ENCODE results near the gene TREML2. TPM values are rescaled to one million over a fixed set of nuclear protein-coding genes. Genes with fewer than 3 reads are reported as not detected.

TREML2 gene
- total RNA-seq, 1 experiment from 2014 or later: not detected

DNA sequence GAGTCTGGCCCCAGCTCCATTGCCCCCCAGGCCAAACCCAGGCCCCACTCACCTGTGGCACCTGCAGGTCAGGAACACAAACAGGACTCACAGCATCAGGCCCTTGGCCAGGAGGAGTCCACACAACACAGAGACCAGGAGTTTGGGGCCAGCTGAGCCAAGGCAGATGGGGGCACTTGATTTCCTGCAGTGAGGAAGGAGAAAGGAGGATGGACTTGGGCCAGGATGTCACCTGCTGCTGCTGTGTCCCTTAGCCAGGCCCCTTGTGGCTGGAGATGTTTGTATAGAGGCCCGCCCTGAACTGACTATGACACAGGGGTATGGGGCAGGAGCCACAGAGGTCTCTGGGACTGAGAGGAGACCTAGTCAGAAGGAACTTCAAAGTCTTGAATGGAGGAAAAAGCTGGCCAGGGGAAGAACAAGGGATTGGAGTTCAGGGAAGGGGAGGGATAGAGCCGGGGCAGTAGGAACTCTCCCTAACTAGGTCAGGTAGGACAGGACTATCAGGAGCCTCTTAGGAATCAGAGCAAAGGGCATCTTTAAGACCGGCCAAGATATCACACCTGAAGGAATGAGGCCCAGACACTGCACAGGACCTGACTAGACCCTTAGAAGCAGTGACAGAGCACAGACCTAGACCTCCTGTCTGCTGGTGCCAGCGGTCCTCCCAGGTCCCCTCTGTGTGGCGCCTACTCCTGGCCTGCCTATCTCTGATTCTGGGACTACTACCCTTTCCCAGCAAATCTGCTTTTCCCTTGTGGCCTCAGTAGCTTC is 8.8 kb upstream of the TREML2 start:
- POLR2A ChIA-PET (ENCODE audit: unreplicated experiment): no interaction called here
- intact Hi-C loops (cut with micrococcal nuclease; ENCODE audit: unreplicated experiment): no loop called here
- Histone ChIP-seq H3K9me3 (ENCODE audit: insufficient read depth, low read depth) (peaks cover 6% of the 10 kb centered on the region; the same call in 1 of the 2 replicates), H3K79me2 (ENCODE audit: low read depth) (no peaks in the 10 kb centered on the region), H3K9me2 (ENCODE audit: insufficient read depth) (peaks cover 4% of the 10 kb centered on the region; the same call in 1 of the 2 replicates), H3K4me3 (no peak overlapping the region), H3K36me3 (ENCODE audit: low read depth) (no peaks in the 10 kb centered on the region), H3K4me2 (no peak overlapping the region), H3F3A (ENCODE audit: insufficient read depth, low read depth) (no peaks in the 10 kb centered on the region), H4K20me1 (ENCODE audit: insufficient read depth) (no peaks in the 10 kb centered on the region), H2AFZ (no peak overlapping the region), H3K4me1 (replicated peaks; ENCODE audit: insufficient read depth) (no peaks in the 10 kb centered on the region), H3K27me3 (ENCODE audit: insufficient read depth, low read depth) (peaks cover 19% of the 10 kb centered on the region; the same call in 1 of the 2 replicates), H3K27ac (no peak overlapping the region)
- TF ChIP-seq, protein P1, sequence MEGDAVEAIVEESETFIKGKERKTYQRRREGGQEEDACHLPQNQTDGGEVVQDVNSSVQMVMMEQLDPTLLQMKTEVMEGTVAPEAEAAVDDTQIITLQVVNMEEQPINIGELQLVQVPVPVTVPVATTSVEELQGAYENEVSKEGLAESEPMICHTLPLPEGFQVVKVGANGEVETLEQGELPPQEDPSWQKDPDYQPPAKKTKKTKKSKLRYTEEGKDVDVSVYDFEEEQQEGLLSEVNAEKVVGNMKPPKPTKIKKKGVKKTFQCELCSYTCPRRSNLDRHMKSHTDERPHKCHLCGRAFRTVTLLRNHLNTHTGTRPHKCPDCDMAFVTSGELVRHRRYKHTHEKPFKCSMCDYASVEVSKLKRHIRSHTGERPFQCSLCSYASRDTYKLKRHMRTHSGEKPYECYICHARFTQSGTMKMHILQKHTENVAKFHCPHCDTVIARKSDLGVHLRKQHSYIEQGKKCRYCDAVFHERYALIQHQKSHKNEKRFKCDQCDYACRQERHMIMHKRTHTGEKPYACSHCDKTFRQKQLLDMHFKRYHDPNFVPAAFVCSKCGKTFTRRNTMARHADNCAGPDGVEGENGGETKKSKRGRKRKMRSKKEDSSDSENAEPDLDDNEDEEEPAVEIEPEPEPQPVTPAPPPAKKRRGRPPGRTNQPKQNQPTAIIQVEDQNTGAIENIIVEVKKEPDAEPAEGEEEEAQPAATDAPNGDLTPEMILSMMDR (conservative IDR thresholded peaks at IDR 0.05): no peak
- no peak for TF ChIP-seq EZH2 (IDR thresholded peaks at IDR 0.05; ENCODE audit: low read depth)
- no peak for DNase-seq
- no TSS peak for BruUV-seq (replicated peaks)
- CTCF ChIA-PET: no interaction called here

DNA sequence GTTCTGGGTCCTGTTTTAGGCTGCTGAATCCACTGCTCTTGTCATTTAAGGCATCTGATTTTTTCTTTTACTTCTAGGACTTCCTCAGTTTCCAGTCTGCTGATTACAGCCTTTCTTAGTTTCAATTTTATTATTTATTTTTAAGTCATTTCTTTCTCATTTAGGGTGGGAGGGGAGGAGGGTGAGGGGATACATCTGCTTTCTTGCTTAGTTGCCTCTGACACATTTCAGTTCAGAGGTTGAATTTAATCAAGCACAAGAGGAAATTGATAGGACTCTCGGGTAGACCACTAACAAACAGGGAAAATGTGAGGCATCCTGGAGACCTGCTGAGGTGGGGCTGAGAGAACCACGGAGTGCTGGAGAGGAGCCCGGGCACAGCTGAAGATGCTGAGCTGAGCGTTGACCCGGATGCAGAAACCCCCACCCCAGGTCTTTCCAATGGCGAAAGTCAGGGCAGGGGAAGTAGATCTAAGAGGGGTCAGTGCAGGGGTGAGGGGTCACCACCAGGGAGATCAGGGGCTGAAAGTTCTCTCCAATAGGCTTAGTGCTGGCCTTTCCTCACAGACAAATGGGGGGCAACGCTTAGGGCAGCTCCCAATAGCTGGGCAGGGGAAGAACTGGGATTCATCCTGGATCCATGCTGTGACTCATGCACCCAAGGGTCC is 7.6 kb upstream of the TREML2 start:
- no peak for DNase-seq
- H3K27me3 ChIP-seq (ENCODE audit: insufficient read depth, low read depth): peaks cover 19% of the 10 kb centered on the region; the same call in 1 of the 2 replicates
- H3K4me2 ChIP-seq: no peak overlapping the region
- CTCF ChIA-PET: no interaction called here
- H3K9me3 ChIP-seq (ENCODE audit: insufficient read depth, low read depth): no peaks in the 10 kb centered on the region
- H3F3A ChIP-seq (ENCODE audit: insufficient read depth, low read depth): no peaks in the 10 kb centered on the region
- peaks cover 4% of the 10 kb centered on the region; the same call in 1 of the 2 replicates for H3K9me2 ChIP-seq (ENCODE audit: insufficient read depth)
- no peaks in the 10 kb centered on the region for H4K20me1 ChIP-seq (ENCODE audit: insufficient read depth)
- no TSS peak for BruUV-seq (replicated peaks)
- no peak overlapping the region for H2AFZ ChIP-seq
- intact Hi-C loops (cut with micrococcal nuclease; ENCODE audit: unreplicated experiment): no loop called here
- H3K79me2 ChIP-seq (ENCODE audit: low read depth): no peaks in the 10 kb centered on the region
- TF ChIP-seq, protein P1 (conservative IDR thresholded peaks at IDR 0.05): no peak
- TF ChIP-seq EZH2 (IDR thresholded peaks at IDR 0.05; ENCODE audit: low read depth): no peak
- H3K4me3 ChIP-seq: no peak overlapping the region
- H3K36me3 ChIP-seq (ENCODE audit: low read depth): no peaks in the 10 kb centered on the region
- POLR2A ChIA-PET (ENCODE audit: unreplicated experiment): no interaction called here
- no peaks in the 10 kb centered on the region for H3K4me1 ChIP-seq (replicated peaks; ENCODE audit: insufficient read depth)
- no peak overlapping the region for H3K27ac ChIP-seq

DNA sequence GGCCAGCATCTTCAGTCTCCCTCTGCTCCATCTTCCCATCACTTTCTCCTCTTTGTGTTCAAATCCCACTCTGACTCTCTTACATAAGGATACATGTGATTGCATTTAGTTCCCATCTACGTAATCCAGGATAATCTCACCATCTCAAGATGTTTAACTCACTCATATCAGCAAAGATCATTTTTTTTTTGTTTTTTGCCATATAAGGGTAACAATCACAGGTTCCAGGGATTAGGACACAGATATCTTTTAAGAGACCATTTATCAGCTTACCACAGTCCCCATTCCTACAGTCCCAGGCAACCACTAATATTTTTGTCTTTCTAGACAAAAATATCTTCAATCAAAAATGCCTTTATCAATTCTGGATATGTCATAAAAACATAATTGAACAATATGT is 3.2 kb upstream of the TREML2 start:
- Histone ChIP-seq H3K27ac (no peak overlapping the region), H3K4me3 (no peak overlapping the region), H3F3A (ENCODE audit: insufficient read depth, low read depth) (no peaks in the 10 kb centered on the region), H3K79me2 (ENCODE audit: low read depth) (no peaks in the 10 kb centered on the region), H4K20me1 (ENCODE audit: insufficient read depth) (no peaks in the 10 kb centered on the region), H3K27me3 (ENCODE audit: insufficient read depth, low read depth) (peaks cover 19% of the 10 kb centered on the region; the same call in 1 of the 2 replicates), H3K9me2 (ENCODE audit: insufficient read depth) (no peaks in the 10 kb centered on the region; the same call in 1 of the 2 replicates), H3K4me1 (replicated peaks; ENCODE audit: insufficient read depth) (no peaks in the 10 kb centered on the region), H3K36me3 (ENCODE audit: low read depth) (no peaks in the 10 kb centered on the region), H3K4me2 (no peak overlapping the region), H2AFZ (no peak overlapping the region), H3K9me3 (ENCODE audit: insufficient read depth, low read depth) (no peaks in the 10 kb centered on the region)
- intact Hi-C loops (cut with micrococcal nuclease; ENCODE audit: unreplicated experiment): no loop called here
- DNase-seq: no peak
- POLR2A ChIA-PET (ENCODE audit: unreplicated experiment): no interaction called here
- CTCF ChIA-PET: no interaction called here
- no TSS peak for BruUV-seq (replicated peaks)
- TF ChIP-seq, protein P1 (conservative IDR thresholded peaks at IDR 0.05): no peak
- TF ChIP-seq EZH2 (IDR thresholded peaks at IDR 0.05; ENCODE audit: low read depth): no peak
